ENCODE results near the gene CTSK.

The CTSK gene

DNA sequence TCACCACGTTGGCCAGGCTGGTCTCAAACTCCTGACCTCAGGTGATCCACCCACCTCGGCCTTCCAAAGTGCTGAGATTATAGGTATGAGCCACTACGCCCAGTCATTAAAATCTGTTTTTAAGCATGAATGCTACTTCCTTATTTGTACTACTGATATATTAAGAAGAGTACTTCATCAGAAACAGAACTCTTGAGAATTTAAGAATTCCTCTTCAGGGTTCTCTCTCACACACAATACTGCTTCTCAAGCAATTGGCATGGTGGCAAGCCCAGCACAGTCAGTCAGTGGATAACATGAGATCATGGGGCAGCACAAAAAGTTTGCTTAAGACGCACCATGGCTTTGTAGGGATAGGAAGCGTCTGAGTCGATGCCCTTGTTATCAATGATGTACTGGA lies 56.6 kb downstream of the CTSK start:
- no peaks in the 10 kb centered on the region for H3K9me3 ChIP-seq (ENCODE audit: insufficient read depth, low read length, severe bottlenecking)
- no peak overlapping the region for H3K4me3 ChIP-seq (ENCODE audit: low read depth in 1 of 2, low read length in 2 of 2)
- H3K9ac ChIP-seq (ENCODE audit: low read depth, low read length): no peak overlapping the region
- H4K20me1 ChIP-seq (ENCODE audit: insufficient read depth, low read length): no peaks in the 10 kb centered on the region
- no peaks in the 10 kb centered on the region for H3K4me1 ChIP-seq (ENCODE audit: insufficient read depth, low read length)
- H3K36me3 ChIP-seq (ENCODE audit: insufficient read depth, low read length): no peaks in the 10 kb centered on the region
- DNase-seq (no peak), ATAC-seq (ENCODE audit: insufficient read depth, low read depth) (no peak)
- no peaks in the 10 kb centered on the region for H3K79me2 ChIP-seq (ENCODE audit: insufficient read depth, low read length)
- no peaks in the 10 kb centered on the region for H3K27me3 ChIP-seq (ENCODE audit: insufficient read depth, low read length, poor library complexity)
- H3K4me2 ChIP-seq (ENCODE audit: insufficient read depth, low read length): no peak overlapping the region
- TF ChIP-seq, protein P1, sequence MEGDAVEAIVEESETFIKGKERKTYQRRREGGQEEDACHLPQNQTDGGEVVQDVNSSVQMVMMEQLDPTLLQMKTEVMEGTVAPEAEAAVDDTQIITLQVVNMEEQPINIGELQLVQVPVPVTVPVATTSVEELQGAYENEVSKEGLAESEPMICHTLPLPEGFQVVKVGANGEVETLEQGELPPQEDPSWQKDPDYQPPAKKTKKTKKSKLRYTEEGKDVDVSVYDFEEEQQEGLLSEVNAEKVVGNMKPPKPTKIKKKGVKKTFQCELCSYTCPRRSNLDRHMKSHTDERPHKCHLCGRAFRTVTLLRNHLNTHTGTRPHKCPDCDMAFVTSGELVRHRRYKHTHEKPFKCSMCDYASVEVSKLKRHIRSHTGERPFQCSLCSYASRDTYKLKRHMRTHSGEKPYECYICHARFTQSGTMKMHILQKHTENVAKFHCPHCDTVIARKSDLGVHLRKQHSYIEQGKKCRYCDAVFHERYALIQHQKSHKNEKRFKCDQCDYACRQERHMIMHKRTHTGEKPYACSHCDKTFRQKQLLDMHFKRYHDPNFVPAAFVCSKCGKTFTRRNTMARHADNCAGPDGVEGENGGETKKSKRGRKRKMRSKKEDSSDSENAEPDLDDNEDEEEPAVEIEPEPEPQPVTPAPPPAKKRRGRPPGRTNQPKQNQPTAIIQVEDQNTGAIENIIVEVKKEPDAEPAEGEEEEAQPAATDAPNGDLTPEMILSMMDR (IDR thresholded peaks at IDR 0.05; ENCODE audit: borderline replicate concordance, extremely low read depth, low read length, poor library complexity, severe bottlenecking): no peak
- no peak for TF ChIP-seq EZH2 (IDR thresholded peaks at IDR 0.05; ENCODE audit: borderline replicate concordance, low read depth, low read length, severe bottlenecking)
- H2AFZ ChIP-seq (ENCODE audit: low read depth, low read length): no peak overlapping the region
- no peak overlapping the region for H3K27ac ChIP-seq (ENCODE audit: low read length)

DNA sequence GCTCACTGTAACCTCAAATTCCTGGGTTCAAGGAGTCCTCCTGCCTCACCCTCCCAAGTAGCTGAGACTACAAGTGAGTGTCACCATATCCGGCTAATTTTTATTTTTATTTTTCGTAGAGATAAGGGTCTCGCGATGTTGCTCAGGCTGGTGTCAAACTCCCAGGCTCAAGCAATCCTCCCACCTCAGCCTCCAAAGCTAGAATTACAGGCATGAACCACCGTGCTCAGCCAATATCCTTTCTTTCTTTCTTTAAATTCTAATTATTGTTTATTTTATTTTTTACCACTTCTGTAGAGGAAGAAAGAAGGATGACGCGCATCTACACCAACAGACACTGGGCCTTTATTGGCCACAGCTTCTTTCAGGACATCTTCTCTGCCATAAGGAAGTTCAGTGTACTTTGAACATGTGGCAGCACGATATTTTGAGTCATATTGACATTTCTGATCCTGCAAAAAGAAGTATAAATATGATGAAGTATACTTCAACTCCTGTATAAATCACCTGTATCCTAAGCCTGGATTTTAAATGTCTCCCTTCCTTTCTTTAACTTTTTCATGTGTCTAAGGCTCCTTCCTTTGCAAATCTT lies 58.2 kb downstream of the CTSK start:
- no peaks in the 10 kb centered on the region for H3K79me2 ChIP-seq (ENCODE audit: insufficient read depth, low read length)
- no peak overlapping the region for H2AFZ ChIP-seq (ENCODE audit: low read depth, low read length)
- H3K4me1 ChIP-seq (ENCODE audit: insufficient read depth, low read length): no peaks in the 10 kb centered on the region
- H3K27me3 ChIP-seq (ENCODE audit: insufficient read depth, low read length, poor library complexity): no peaks in the 10 kb centered on the region
- no peaks in the 10 kb centered on the region for H4K20me1 ChIP-seq (ENCODE audit: insufficient read depth, low read length)
- no peak for TF ChIP-seq EZH2 (IDR thresholded peaks at IDR 0.05; ENCODE audit: borderline replicate concordance, low read depth, low read length, severe bottlenecking)
- TF ChIP-seq, protein P1 (IDR thresholded peaks at IDR 0.05; ENCODE audit: borderline replicate concordance, extremely low read depth, low read length, poor library complexity, severe bottlenecking): no peak
- no peak overlapping the region for H3K9ac ChIP-seq (ENCODE audit: low read depth, low read length)
- ATAC-seq (ENCODE audit: insufficient read depth, low read depth) (no peak), DNase-seq (no peak)
- no peak overlapping the region for H3K4me2 ChIP-seq (ENCODE audit: insufficient read depth, low read length)
- H3K36me3 ChIP-seq (ENCODE audit: insufficient read depth, low read length): no peaks in the 10 kb centered on the region
- no peaks in the 10 kb centered on the region for H3K9me3 ChIP-seq (ENCODE audit: insufficient read depth, low read length, severe bottlenecking)
- no peak overlapping the region for H3K27ac ChIP-seq (ENCODE audit: low read length)
- no peak overlapping the region for H3K4me3 ChIP-seq (ENCODE audit: low read depth in 1 of 2, low read length in 2 of 2)

DNA sequence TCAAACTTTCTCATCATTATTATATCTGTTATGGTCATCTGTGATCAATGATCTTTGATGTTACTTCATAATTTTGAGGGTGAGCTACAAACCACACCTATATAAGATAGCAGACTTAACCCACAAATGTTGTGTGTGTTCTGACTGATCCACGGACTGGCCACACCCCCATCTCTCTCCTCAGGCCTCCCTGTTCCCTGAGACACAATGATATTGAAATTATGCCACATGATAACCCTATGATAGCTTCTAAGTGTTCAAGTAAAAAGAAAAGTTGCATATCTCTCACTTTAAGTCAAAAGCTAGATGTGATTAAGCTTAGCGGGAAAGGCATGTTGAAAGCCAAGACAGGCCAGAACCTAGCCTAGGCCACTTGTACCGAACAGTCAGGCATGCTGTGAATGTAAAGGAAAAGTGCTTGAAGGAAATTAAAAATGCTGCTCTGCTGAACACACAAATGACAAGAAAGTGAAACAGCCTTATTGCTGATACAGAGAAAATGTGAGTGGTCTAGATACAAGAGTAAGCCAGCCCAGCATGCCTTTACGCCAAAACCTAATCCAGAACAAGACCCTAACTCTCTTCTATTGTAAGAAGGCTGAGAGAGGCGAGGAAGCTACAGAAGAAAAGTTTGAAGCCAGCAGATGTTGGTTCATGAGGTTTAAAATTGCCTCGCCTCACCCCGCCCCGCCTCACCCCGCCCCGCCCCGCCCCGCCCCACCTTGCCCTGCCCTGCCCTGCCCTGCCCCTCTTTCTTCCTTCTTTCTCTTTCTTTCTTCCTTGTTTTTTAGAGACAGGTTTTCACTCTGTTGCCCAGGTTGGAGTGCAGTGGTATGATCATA lies 59.0 kb downstream of the CTSK start:
- TF ChIP-seq EZH2 (IDR thresholded peaks at IDR 0.05; ENCODE audit: borderline replicate concordance, low read depth, low read length, severe bottlenecking): no peak
- no peak for DNase-seq
- H3K9me3 ChIP-seq (ENCODE audit: insufficient read depth, low read length, severe bottlenecking): no peaks in the 10 kb centered on the region
- no peaks in the 10 kb centered on the region for H4K20me1 ChIP-seq (ENCODE audit: insufficient read depth, low read length)
- H3K36me3 ChIP-seq (ENCODE audit: insufficient read depth, low read length): no peaks in the 10 kb centered on the region
- H3K27ac ChIP-seq (ENCODE audit: low read length): no peak overlapping the region
- no peak overlapping the region for H3K9ac ChIP-seq (ENCODE audit: low read depth, low read length)
- H3K27me3 ChIP-seq (ENCODE audit: insufficient read depth, low read length, poor library complexity): no peaks in the 10 kb centered on the region
- no peaks in the 10 kb centered on the region for H3K79me2 ChIP-seq (ENCODE audit: insufficient read depth, low read length)
- ATAC-seq (ENCODE audit: insufficient read depth, low read depth): no peak
- no peak overlapping the region for H2AFZ ChIP-seq (ENCODE audit: low read depth, low read length)
- no peaks in the 10 kb centered on the region for H3K4me1 ChIP-seq (ENCODE audit: insufficient read depth, low read length)
- H3K4me2 ChIP-seq (ENCODE audit: insufficient read depth, low read length): no peak overlapping the region
- H3K4me3 ChIP-seq (ENCODE audit: low read depth in 1 of 2, low read length in 2 of 2): no peak overlapping the region
